ENCODE measurements around the gene MAST3.

GRCh38 chr19:18122860-18123795 lies 25.6 kb downstream of the MAST3 start:
- TF ChIP-seq CTCF (IDR thresholded peaks at IDR 0.05; ENCODE audit: poor library complexity, severe bottlenecking) (no peak), RAD21 (conservative IDR thresholded peaks at IDR 0.05) (no peak), EP300 (conservative IDR thresholded peaks at IDR 0.05; ENCODE audit: poor library complexity, severe bottlenecking) (no peak), POLR2AphosphoS5 (IDR thresholded peaks at IDR 0.05) (no peak), EZH2 (IDR thresholded peaks at IDR 0.05; ENCODE audit: borderline replicate concordance, insufficient read depth, low read length, poor library complexity, severe bottlenecking) (no peak), REST (IDR thresholded peaks at IDR 0.05; ENCODE audit: borderline replicate concordance) (no peak), SMC3 (conservative IDR thresholded peaks at IDR 0.05; ENCODE audit: poor library complexity) (no peak)
